H9 (cell line): ENCODE data around the gene ARMC9. TPM values are rescaled to one million over a fixed set of nuclear protein-coding genes. Genes with fewer than 3 reads are reported as not detected.

ENCODE experiments used
- DNase-seq: peaks from one replicate; pipeline ENCODE4 v3.0.0-alpha.2; 2017
- H2AFZ ChIP-seq: one replicate; pipeline ENCODE4 v1.6.1; 2013; ENCODE audit warnings: mild to moderate bottlenecking, low read length, control low read depth, moderate library complexity
- H2AK5ac ChIP-seq: 2 replicates; pipeline ENCODE4 v1.6.1; 2013; ENCODE audit warnings: low read length, control low read depth, mixed read lengths; ENCODE audit not compliant: insufficient read length
- H2BK120ac ChIP-seq: one replicate; pipeline ENCODE4 v1.6.1; 2013; ENCODE audit warnings: low read depth, mild to moderate bottlenecking, low read length, control low read depth, inconsistent platforms; ENCODE audit not compliant: poor library complexity, severe bottlenecking
- H2BK12ac ChIP-seq: 2 replicates; pipeline ENCODE4 v1.6.1; 2013; ENCODE audit warnings: low read length, control low read depth, mixed read lengths, low read depth; ENCODE audit not compliant: insufficient read length
- H2BK15ac ChIP-seq: 2 replicates; pipeline ENCODE4 v1.6.1; 2013; ENCODE audit warnings: low read depth, low read length, control low read depth
- H2BK20ac ChIP-seq: one replicate; pipeline ENCODE4 v1.6.1; 2013; ENCODE audit warnings: low read depth, mild to moderate bottlenecking, low read length, control low read depth, inconsistent platforms; ENCODE audit not compliant: poor library complexity, severe bottlenecking
- H2BK5ac ChIP-seq: 2 replicates; pipeline ENCODE4 v1.6.1; 2013; ENCODE audit warnings: low read length, control low read depth, mixed read lengths; ENCODE audit not compliant: insufficient read length
- H3K14ac ChIP-seq: 2 replicates; pipeline ENCODE4 v1.6.1; 2013; ENCODE audit warnings: low read length, control low read depth; ENCODE audit not compliant: insufficient read depth
- H3K18ac ChIP-seq: 2 replicates; pipeline ENCODE4 v1.6.1; 2013; ENCODE audit warnings: low read depth, mild to moderate bottlenecking, mixed read lengths, low read length, control low read depth; ENCODE audit not compliant: insufficient read length
- H3K23ac ChIP-seq: 2 replicates; pipeline ENCODE4 v1.6.1; 2013; ENCODE audit warnings: low read length, control low read depth, mixed read lengths, low read depth; ENCODE audit not compliant: insufficient read length
- H3K23me2 ChIP-seq: 2 replicates; pipeline ENCODE4 v1.6.1; 2013; ENCODE audit warnings: low read depth, mild to moderate bottlenecking, mixed read lengths, low read length, control low read depth; ENCODE audit not compliant: insufficient read length, poor library complexity, severe bottlenecking
- H3K27ac ChIP-seq: 2 replicates; pipeline ENCODE4 v1.5.1; 2013; ENCODE audit warnings: low read length, control low read depth, mixed read lengths, low read depth; ENCODE audit not compliant: insufficient read length
- H3K27me3 ChIP-seq: 2 replicates; pipeline ENCODE4 v1.6.1; 2013; ENCODE audit warnings: low read length, control low read depth, inconsistent platforms; ENCODE audit not compliant: insufficient read depth
- H3K4ac ChIP-seq: 2 replicates; pipeline ENCODE4 v1.6.1; 2013; ENCODE audit warnings: low read depth, mild to moderate bottlenecking, control low read depth, inconsistent platforms, low read length, moderate library complexity
- H3K4me1 ChIP-seq: 2 replicates; pipeline ENCODE4 v1.6.1; 2013; ENCODE audit warnings: low read length, control low read depth, inconsistent platforms; ENCODE audit not compliant: insufficient read depth
- H3K4me2 ChIP-seq: 2 replicates; pipeline ENCODE4 v1.6.1; 2013; ENCODE audit warnings: low read length, control low read depth, mixed read lengths; ENCODE audit not compliant: insufficient read length, insufficient read depth
- H3K56ac ChIP-seq: 2 replicates; pipeline ENCODE4 v1.6.1; 2013; ENCODE audit warnings: low read depth, mild to moderate bottlenecking, mixed read lengths, low read length, control low read depth; ENCODE audit not compliant: insufficient read length
- H3K79me1 ChIP-seq: 2 replicates; pipeline ENCODE4 v1.6.1; 2013; ENCODE audit warnings: low read depth, mild to moderate bottlenecking, moderate library complexity, low read length, control low read depth, inconsistent platforms; ENCODE audit not compliant: insufficient read depth, poor library complexity, severe bottlenecking
- H3K79me2 ChIP-seq: 2 replicates; pipeline ENCODE4 v1.6.1; 2013; ENCODE audit warnings: low read length, control low read depth, inconsistent platforms; ENCODE audit not compliant: insufficient read depth
- H3K9ac ChIP-seq: 2 replicates; pipeline ENCODE4 v1.6.1; 2013; ENCODE audit warnings: low read length, control low read depth, mixed read lengths; ENCODE audit not compliant: insufficient read length; ENCODE audit errors: extremely low read depth
- H3K9me3 ChIP-seq: one replicate; pipeline ENCODE4 v1.6.1; 2013; ENCODE audit warnings: low read depth, low read length, inconsistent platforms; ENCODE audit not compliant: control insufficient read depth
- H3T11ph ChIP-seq: one replicate; pipeline ENCODE4 v1.6.1; 2013; ENCODE audit warnings: mild to moderate bottlenecking, low read length, control low read depth, inconsistent platforms
- H4K20me1 ChIP-seq: one replicate; pipeline ENCODE4 v1.6.1; 2013; ENCODE audit not compliant: control insufficient read depth, insufficient read length, insufficient read depth
- H4K5ac ChIP-seq: 2 replicates; pipeline ENCODE4 v1.6.1; 2013; ENCODE audit warnings: low read depth, mild to moderate bottlenecking, mixed read lengths, low read length, control low read depth; ENCODE audit not compliant: insufficient read length
- H4K8ac ChIP-seq: replicated peaks from 2 replicates; pipeline ENCODE4 v1.6.1; 2013; ENCODE audit warnings: low read length, control low read depth, mixed read lengths, low read depth; ENCODE audit not compliant: insufficient read length
- H4K91ac ChIP-seq: 2 replicates; pipeline ENCODE4 v1.6.1; 2013; ENCODE audit warnings: low read depth, mild to moderate bottlenecking, moderate library complexity, mixed read lengths, low read length, control low read depth; ENCODE audit not compliant: insufficient read length
- H3K27ac Mint-ChIP-seq, 3 experiments: 2 replicates in 2 of 3; 3 replicates in 1 of 3; pipeline ENCODE4 v1.8.0; 2020 to 2021; ENCODE audit warnings: mixed read lengths in 3 of 3, mild to moderate bottlenecking in 1 of 3, moderate library complexity in 1 of 3
- H3K27me3 Mint-ChIP-seq: 2 replicates; pipeline ENCODE4 v1.8.0; 2021; ENCODE audit warnings: low read depth, mild to moderate bottlenecking, moderate library complexity, mixed read lengths
- H3K36me3 Mint-ChIP-seq, 3 experiments: 2 replicates in 2 of 3; 3 replicates in 1 of 3; pipeline ENCODE4 v1.8.0; 2020 to 2021; ENCODE audit warnings: low read depth in 3 of 3, mixed read lengths in 3 of 3; ENCODE audit not compliant: insufficient read depth in 1 of 3
- H3K4me1 Mint-ChIP-seq, 2 experiments: 2 replicates each; pipeline ENCODE4 v1.8.0; 2020; ENCODE audit warnings: mixed read lengths in 2 of 2
- H3K4me3 Mint-ChIP-seq, 2 experiments: 2 replicates in 1 of 2; 3 replicates in 1 of 2; pipeline ENCODE4 v1.8.0; 2020 to 2021; ENCODE audit warnings: mild to moderate bottlenecking in 2 of 2, mixed read lengths in 2 of 2, moderate library complexity in 1 of 2
- H3K9me3 Mint-ChIP-seq, 2 experiments: 2 replicates in 1 of 2; 3 replicates in 1 of 2; pipeline ENCODE4 v1.8.0; 2020; ENCODE audit warnings: mild to moderate bottlenecking in 2 of 2, mixed read lengths in 2 of 2, moderate library complexity in 1 of 2
- CTCF ChIP-seq: fragments of 200-600 bp; sonication (generic); conservative IDR thresholded peaks from 3 replicates; pipeline ENCODE4 v1.8.0; 2021; ENCODE audit warnings: antibody characterized with exemption, mild to moderate bottlenecking
- WGBS: extraction: QIAGEN DNeasy Blood & Tissue Kit; methylation state at CpG from one replicate; pipeline ENCODE4 v1.1.7; 2013; ENCODE audit warnings: missing lambda C conversion rate, low lambda C conversion rate, mixed read lengths; ENCODE audit not compliant: insufficient read length; ENCODE audit errors: extremely low coverage; 5-methylcytosine and 5-hydroxymethylcytosine counted together
- total RNA-seq: library from RNA; stranded (reverse); gene quantifications from 2 replicates; pipeline ENCODE4 v1.2.1, GENCODE V29; 2021

The ARMC9 gene
- total RNA-seq, 1 experiment from 2014 or later: 37.6 TPM

- Mint-ChIP-seq H3K4me3 (no peak overlapping the region), H3K9me3 (no peaks in the 10 kb centered on the region), H3K27me3 (no peaks in the 10 kb centered on the region; the same call in 1 of the 2 replicates), H3K27ac (0 out of 7 replicates have a peak overlapping the region, but pooled peaks of 1 of the 3 experiments have one; percentile 10), H3K36me3 (peaks cover 9 to 27% (median 27%) of the 10 kb centered on the region in 3 experiments; a peak in 6 of 7 replicates), H3K4me1 (peaks cover 10 to 11% of the 10 kb centered on the region in 2 experiments)
- no peak for DNase-seq
- Histone ChIP-seq H2BK120ac (no peak overlapping the region), H3K4ac (no peak overlapping the region), H2BK15ac (no peak overlapping the region), H4K8ac (no peak overlapping the region), H4K91ac (no peak overlapping the region), H3K79me2 (no peaks in the 10 kb centered on the region), H3K14ac (no peak overlapping the region), H3K9ac (no peak overlapping the region), H3K27ac (no peak overlapping the region), H3K23ac (no peak overlapping the region), H3K27me3 (no peaks in the 10 kb centered on the region), H3K4me1 (no peaks in the 10 kb centered on the region; the same call in 1 of the 2 replicates), H2AFZ (no peak overlapping the region), H3K4me2 (no peak overlapping the region), H2BK12ac (no peak overlapping the region), H3T11ph (no peak overlapping the region), H3K56ac (no peak overlapping the region), H3K23me2 (no peaks in the 10 kb centered on the region), H4K5ac (no peak overlapping the region), H2BK20ac (no peak overlapping the region), H3K9me3 (no peaks in the 10 kb centered on the region), H3K18ac (no peak overlapping the region), H3K79me1 (no peaks in the 10 kb centered on the region), H4K20me1 (no peaks in the 10 kb centered on the region), H2AK5ac (no peak overlapping the region), H2BK5ac (no peak overlapping the region)
- no peak for TF ChIP-seq CTCF
- no CpG with 5 or more reads among the region's 5 CpGs for WGBS
Observed at GRCh38 chr2:231334981-231335380, 136.6 kb downstream of the ARMC9 start.
